ENCODE data around the gene TMEM39B. TPM values are rescaled to one million over a fixed set of nuclear protein-coding genes. Genes with fewer than 3 reads are reported as not detected.
"Not testable (repeated sequence)": the region's sequence is repeated elsewhere in the genome, so short reads cannot be mapped to it uniquely, and the experiment has no call there.

The TMEM39B gene
- total RNA-seq, 1 donor from 2014 or later, result 5.2 TPM

DNA sequence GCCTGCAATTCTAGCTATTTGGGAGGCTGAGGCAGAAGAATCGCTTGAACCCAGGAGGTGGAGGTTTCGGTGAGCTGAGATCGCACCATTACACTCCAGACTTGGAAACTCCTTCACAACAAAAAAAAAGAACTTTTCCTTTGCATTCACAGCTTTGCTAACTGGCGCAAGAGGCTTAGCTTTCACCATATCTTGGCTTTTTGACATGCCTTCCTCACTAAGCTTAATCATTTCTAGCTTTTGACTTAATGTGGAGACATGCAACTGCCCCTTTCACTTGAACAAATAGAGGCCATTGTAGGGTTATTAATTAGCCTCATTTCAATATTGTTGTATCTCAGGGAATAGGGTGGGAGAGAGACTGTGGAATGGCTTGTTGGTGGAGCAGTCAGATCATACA is 43.8 kb downstream of the TMEM39B start:
- DNase-seq (ENCODE audit: low read depth), result no peak
- Histone ChIP-seq H3K27me3 (ENCODE audit: control insufficient read depth, insufficient read depth, low read length) (no peaks in the 10 kb centered on the region), H3K4me3 (ENCODE audit: low read depth, low read length) (no peak overlapping the region), H3K36me3 (ENCODE audit: control insufficient read depth, insufficient read depth, low read length) (no peaks in the 10 kb centered on the region)
- TF ChIP-seq, protein P1, sequence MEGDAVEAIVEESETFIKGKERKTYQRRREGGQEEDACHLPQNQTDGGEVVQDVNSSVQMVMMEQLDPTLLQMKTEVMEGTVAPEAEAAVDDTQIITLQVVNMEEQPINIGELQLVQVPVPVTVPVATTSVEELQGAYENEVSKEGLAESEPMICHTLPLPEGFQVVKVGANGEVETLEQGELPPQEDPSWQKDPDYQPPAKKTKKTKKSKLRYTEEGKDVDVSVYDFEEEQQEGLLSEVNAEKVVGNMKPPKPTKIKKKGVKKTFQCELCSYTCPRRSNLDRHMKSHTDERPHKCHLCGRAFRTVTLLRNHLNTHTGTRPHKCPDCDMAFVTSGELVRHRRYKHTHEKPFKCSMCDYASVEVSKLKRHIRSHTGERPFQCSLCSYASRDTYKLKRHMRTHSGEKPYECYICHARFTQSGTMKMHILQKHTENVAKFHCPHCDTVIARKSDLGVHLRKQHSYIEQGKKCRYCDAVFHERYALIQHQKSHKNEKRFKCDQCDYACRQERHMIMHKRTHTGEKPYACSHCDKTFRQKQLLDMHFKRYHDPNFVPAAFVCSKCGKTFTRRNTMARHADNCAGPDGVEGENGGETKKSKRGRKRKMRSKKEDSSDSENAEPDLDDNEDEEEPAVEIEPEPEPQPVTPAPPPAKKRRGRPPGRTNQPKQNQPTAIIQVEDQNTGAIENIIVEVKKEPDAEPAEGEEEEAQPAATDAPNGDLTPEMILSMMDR (IDR thresholded peaks at IDR 0.05; ENCODE audit: insufficient read depth, low read length, poor library complexity, severe bottlenecking), result no peak

DNA sequence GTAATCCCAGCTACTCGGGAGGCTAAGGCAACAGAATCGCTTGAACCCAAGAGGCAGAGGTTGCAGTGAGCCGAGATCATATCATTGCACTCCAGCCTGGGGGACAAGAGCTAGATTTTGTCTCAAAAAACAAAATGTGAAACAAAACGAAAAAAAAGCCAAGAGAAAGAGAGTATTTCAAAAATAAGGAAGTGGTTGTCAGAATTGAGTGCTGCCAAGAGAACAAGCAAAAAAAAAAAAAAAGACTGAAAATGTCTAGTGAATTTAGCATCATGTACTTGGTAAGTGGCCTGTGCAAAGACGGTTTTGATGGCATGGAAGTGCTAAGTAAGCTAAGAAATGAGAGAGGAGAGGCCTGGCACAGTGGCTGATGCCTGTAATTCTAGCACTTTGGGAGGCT is 49.4 kb downstream of the TMEM39B start:
- Histone ChIP-seq H3K4me3 (ENCODE audit: low read depth, low read length) (no peak overlapping the region), H3K36me3 (ENCODE audit: control insufficient read depth, insufficient read depth, low read length) (no peaks in the 10 kb centered on the region), H3K27me3 (ENCODE audit: control insufficient read depth, insufficient read depth, low read length) (no peaks in the 10 kb centered on the region)
- TF ChIP-seq, protein P1 (IDR thresholded peaks at IDR 0.05; ENCODE audit: insufficient read depth, low read length, poor library complexity, severe bottlenecking), result no peak
- no peak for DNase-seq (ENCODE audit: low read depth)

GRCh38 chr1:32123361-32123760 is 50.6 kb downstream of the TMEM39B start:
- not testable (repeated sequence) for H3K27me3 ChIP-seq (ENCODE audit: control insufficient read depth, insufficient read depth, low read length); DNase-seq (ENCODE audit: low read depth); H3K36me3 ChIP-seq (ENCODE audit: control insufficient read depth, insufficient read depth, low read length); H3K4me3 ChIP-seq (ENCODE audit: low read depth, low read length)

DNA sequence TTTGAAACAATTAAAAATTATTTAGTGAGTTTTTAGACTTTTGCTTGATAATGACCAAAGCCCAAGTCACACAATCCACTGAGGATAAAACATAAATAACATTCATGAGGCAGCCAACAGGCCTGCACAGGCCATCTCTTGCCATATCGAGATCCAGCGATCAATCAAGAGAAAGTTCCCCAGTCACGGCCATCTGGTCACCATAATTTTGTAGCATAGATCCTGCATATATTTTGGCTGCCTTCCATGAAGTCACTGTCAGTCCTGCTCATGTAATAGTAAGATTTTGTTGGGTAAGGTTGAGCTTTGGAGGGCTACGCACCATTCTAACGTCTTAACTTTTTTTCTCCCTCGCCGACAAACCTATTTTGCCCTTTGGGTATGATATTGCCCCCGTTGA is 52.6 kb downstream of the TMEM39B start:
- Histone ChIP-seq H3K36me3 (ENCODE audit: control insufficient read depth, insufficient read depth, low read length) (no peaks in the 10 kb centered on the region), H3K27me3 (ENCODE audit: control insufficient read depth, insufficient read depth, low read length) (no peaks in the 10 kb centered on the region), H3K4me3 (ENCODE audit: low read depth, low read length) (no peak overlapping the region)
- DNase-seq (ENCODE audit: low read depth), result no peak
- TF ChIP-seq, protein P1 (IDR thresholded peaks at IDR 0.05; ENCODE audit: insufficient read depth, low read length, poor library complexity, severe bottlenecking), result no peak

GRCh38 chr1:32126770-32127169 is 54.0 kb downstream of the TMEM39B start:
- no peak for DNase-seq (ENCODE audit: low read depth)
- H3K36me3 ChIP-seq (ENCODE audit: control insufficient read depth, insufficient read depth, low read length), result no peaks in the 10 kb centered on the region
- no peaks in the 10 kb centered on the region for H3K27me3 ChIP-seq (ENCODE audit: control insufficient read depth, insufficient read depth, low read length)
- no peak overlapping the region for H3K4me3 ChIP-seq (ENCODE audit: low read depth, low read length)
- TF ChIP-seq, protein P1 (IDR thresholded peaks at IDR 0.05; ENCODE audit: insufficient read depth, low read length, poor library complexity, severe bottlenecking), result no peak

DNA sequence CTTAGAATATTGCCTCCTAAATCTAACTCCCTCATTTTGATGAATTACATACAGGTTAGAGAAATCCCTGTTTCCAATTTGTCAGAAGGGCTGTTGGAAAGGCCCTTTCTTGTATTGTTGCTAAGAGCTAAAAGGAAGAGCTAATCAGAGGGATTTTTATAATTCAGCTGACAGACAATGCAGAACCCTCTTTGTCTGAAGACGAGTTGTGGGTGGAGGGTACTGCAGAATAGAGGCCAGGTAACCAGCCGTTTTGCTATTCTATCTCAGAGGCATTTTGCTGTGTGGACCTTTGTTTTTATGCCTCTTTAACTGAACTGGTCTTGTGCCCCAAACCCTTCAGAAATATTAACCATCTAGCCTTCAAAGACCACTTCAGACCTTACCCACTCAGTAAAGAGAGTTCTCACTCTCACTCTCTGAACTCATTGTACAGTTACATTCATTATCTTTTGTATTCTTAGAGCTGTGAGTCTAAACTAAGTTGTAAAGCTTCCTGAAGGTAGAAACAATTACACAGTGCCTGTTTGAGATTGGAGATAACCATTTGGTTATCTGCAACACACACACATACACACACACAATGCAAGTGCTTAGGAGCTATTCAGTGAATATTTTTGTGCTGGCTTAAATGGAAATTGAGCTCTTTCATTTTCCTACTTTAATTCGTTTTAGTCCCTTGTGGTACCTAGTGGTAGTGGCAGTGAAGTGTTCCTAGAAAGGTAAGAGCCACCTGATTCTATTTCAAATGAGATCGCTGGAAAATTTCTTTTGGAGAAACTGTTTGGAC is 54.9 kb downstream of the TMEM39B start:
- TF ChIP-seq, protein P1 (IDR thresholded peaks at IDR 0.05; ENCODE audit: insufficient read depth, low read length, poor library complexity, severe bottlenecking), result no peak
- Histone ChIP-seq H3K4me3 (ENCODE audit: low read depth, low read length) (no peak overlapping the region), H3K27me3 (ENCODE audit: control insufficient read depth, insufficient read depth, low read length) (no peaks in the 10 kb centered on the region), H3K36me3 (ENCODE audit: control insufficient read depth, insufficient read depth, low read length) (no peaks in the 10 kb centered on the region)
- no peak for DNase-seq (ENCODE audit: low read depth)
